ENCODE results near the gene PPP2R3A. TPM values are rescaled to one million over a fixed set of nuclear protein-coding genes. Genes with fewer than 3 reads are reported as not detected.
"Not testable (repeated sequence)": the region's sequence is repeated elsewhere in the genome, so short reads cannot be mapped to it uniquely, and the experiment has no call there.

PPP2R3A gene
- total and polyA plus RNA-seq, 2 of the 13 experiments (the other 11 are each of a cell fraction or from before 2014, with no cell fraction given): 0.07 to 0.12 TPM

DNA sequence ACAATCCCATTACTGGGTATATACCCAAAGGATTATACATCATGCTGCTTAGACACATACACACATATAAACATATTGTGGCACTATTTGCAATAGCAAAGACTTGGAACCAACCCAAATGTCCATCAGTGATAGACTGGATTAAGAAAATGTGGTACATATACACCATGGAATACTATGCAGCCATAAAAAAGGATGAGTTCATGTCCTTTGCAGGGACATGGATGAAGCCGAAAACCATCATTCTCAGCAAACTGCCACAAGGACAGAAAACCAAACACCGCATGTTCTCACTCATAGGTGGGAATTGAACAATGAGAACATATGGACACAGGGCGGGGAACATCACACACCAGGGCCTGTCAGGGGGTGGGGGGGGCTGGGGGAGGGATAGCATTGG is 166.1 kb downstream of the PPP2R3A start:
- H3K36me3 ChIP-seq (replicated peaks in 1 of 2; ENCODE audit: control insufficient read depth in 1 of 2, insufficient read depth in 2 of 2, low read length in 2 of 2); H3K27me3 ChIP-seq (ENCODE audit: control insufficient read depth in 1 of 2, insufficient read depth in 2 of 2, low read length in 2 of 2); H2AFZ ChIP-seq (ENCODE audit: low read length); FAIRE-seq; DNase-seq (ENCODE audit: low spot score); H3K79me2 ChIP-seq (ENCODE audit: insufficient read depth, low read length); H3K4me1 ChIP-seq (ENCODE audit: insufficient read depth, low read length); H3K4me2 ChIP-seq (ENCODE audit: low read depth, low read length); CTCF ChIA-PET (ENCODE audit: low intra/inter-chr PET ratio, low total read pairs); H3K27ac ChIP-seq (ENCODE audit: extremely low read length, insufficient read depth, low read length); in situ Hi-C loops (cut with HindIII; ENCODE audit: extremely low pct_ligation_motif_present, low pct_unique_long_range_greater_than_20kb); intact Hi-C loops (cut with micrococcal nuclease; ENCODE audit: unreplicated experiment); H4K20me1 ChIP-seq (ENCODE audit: insufficient read depth, low read length); H3K9ac ChIP-seq (ENCODE audit: insufficient read depth, low read depth, low read length); BruUV-seq (replicated peaks); ATAC-seq; H3K9me3 ChIP-seq (ENCODE audit: low read length); H3K4me3 ChIP-seq (replicated peaks in 1 of 3; ENCODE audit: insufficient read depth in 1 of 3, low read depth in 2 of 3, low read length in 3 of 3); POLR2A ChIA-PET: not testable (repeated sequence)
- WGBS (ENCODE audit: low lambda C conversion rate): 94% methylated on average over 3 of the region's 3 CpGs

DNA sequence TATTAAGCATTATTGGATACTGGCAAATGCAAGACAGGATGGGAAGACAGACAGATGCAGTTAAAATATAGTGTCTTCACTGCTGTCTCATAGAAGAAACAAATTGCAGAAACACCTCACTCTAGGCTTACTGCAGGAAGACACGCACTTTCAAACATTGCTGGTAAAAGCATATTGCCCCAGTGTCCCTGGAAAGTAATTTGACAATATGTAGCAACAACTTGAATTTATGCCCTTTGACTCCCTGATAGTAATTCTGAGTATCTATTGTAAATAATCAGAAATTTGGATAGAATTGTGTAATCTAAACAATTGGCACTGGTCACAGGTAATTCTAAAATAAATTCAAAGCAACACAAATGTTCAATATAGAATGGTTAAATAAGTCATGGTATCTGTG is 168.6 kb downstream of the PPP2R3A start:
- H3K27ac ChIP-seq (ENCODE audit: extremely low read length, insufficient read depth, low read length): no peak overlapping the region
- ChIA-PET CTCF (ENCODE audit: low intra/inter-chr PET ratio, low total read pairs) (no interaction called here), POLR2A (no interaction called here)
- H3K4me2 ChIP-seq (ENCODE audit: low read depth, low read length): no peak overlapping the region
- BruUV-seq (replicated peaks): no TSS peak
- intact Hi-C loops (cut with micrococcal nuclease; ENCODE audit: unreplicated experiment) (no loop called here), in situ Hi-C loops (cut with HindIII; ENCODE audit: extremely low pct_ligation_motif_present, low pct_unique_long_range_greater_than_20kb) (no loop called here)
- H3K9me3 ChIP-seq (ENCODE audit: low read length): no peaks in the 10 kb centered on the region
- no peak overlapping the region for H3K4me3 ChIP-seq (replicated peaks in 1 of 3; ENCODE audit: insufficient read depth in 1 of 3, low read depth in 2 of 3, low read length in 3 of 3)
- no peaks in the 10 kb centered on the region for H4K20me1 ChIP-seq (ENCODE audit: insufficient read depth, low read length)
- no peak overlapping the region for H2AFZ ChIP-seq (ENCODE audit: low read length)
- no peaks in the 10 kb centered on the region for H3K4me1 ChIP-seq (ENCODE audit: insufficient read depth, low read length)
- H3K79me2 ChIP-seq (ENCODE audit: insufficient read depth, low read length): no peaks in the 10 kb centered on the region
- no peak for TF ChIP-seq ZNF10 (CRISPR knock-in tag; IDR thresholded peaks at IDR 0.05; ENCODE audit: borderline replicate concordance, low read depth)
- 95% methylated on average over 1 of the region's 1 CpG for WGBS (ENCODE audit: low lambda C conversion rate)
- H3K27me3 ChIP-seq (ENCODE audit: control insufficient read depth in 1 of 2, insufficient read depth in 2 of 2, low read length in 2 of 2): no peaks in the 10 kb centered on the region
- FAIRE-seq: no peak
- H3K36me3 ChIP-seq (replicated peaks in 1 of 2; ENCODE audit: control insufficient read depth in 1 of 2, insufficient read depth in 2 of 2, low read length in 2 of 2): no peaks in the 10 kb centered on the region
- no peak for ATAC-seq
- no peak for DNase-seq (ENCODE audit: low spot score)
- no peak overlapping the region for H3K9ac ChIP-seq (ENCODE audit: insufficient read depth, low read depth, low read length)

Measured in HepG2 (cell line).